DND-41 (cell line): ENCODE data around the gene DHX15.

Experiments
- ATAC-seq: fragments of 200-7000 bp; cut with Tn5 transposase; 3 replicates; pipeline ENCODE4 v1.9.1; 2021; ENCODE audit warnings: low read depth; ENCODE audit not compliant: insufficient read depth
- DNase-seq: peaks from one replicate; pipeline ENCODE4 v3.0.0-alpha.2; 2020
- H2AFZ ChIP-seq: 2 replicates; pipeline ENCODE4 v1.6.0; 2012; ENCODE audit warnings: low read depth, low read length
- H3K27ac ChIP-seq: 2 replicates; pipeline ENCODE4 v1.5.1; 2012; ENCODE audit warnings: low read length, inconsistent platforms
- H3K27me3 ChIP-seq: fragments of 200-600 bp; sonication (generic); 2 replicates; pipeline ENCODE4 v1.6.0; 2012; ENCODE audit warnings: low read length, mild to moderate bottlenecking, inconsistent platforms; ENCODE audit not compliant: insufficient read depth, poor library complexity
- H3K36me3 ChIP-seq: 2 replicates; pipeline ENCODE4 v1.5.1; 2012; ENCODE audit warnings: low read length, inconsistent platforms; ENCODE audit not compliant: insufficient read depth
- H3K4me1 ChIP-seq: 2 replicates; pipeline ENCODE4 v1.5.1; 2012; ENCODE audit warnings: mild to moderate bottlenecking, low read length; ENCODE audit not compliant: insufficient read depth
- H3K4me2 ChIP-seq: 2 replicates; pipeline ENCODE4 v1.6.0; 2012; ENCODE audit warnings: mild to moderate bottlenecking, moderate library complexity, low read length, inconsistent platforms; ENCODE audit not compliant: insufficient read depth
- H3K4me3 ChIP-seq, 2 experiments: fragments of 200-600 bp in 1 of 2; shearing (Covaris generic) in 1 of 2; 2 replicates each; pipeline ENCODE4 v1.5.1; 2012 to 2016; ENCODE audit warnings: inconsistent platforms in 2 of 2, low read length in 2 of 2, mild to moderate bottlenecking in 2 of 2, low read depth in 1 of 2, moderate library complexity in 1 of 2
- H3K79me2 ChIP-seq: 2 replicates; pipeline ENCODE4 v1.6.0; 2012; ENCODE audit warnings: low read length, inconsistent platforms; ENCODE audit not compliant: insufficient read depth
- H3K9ac ChIP-seq: 2 replicates; pipeline ENCODE4 v1.6.0; 2012; ENCODE audit warnings: low read depth, mild to moderate bottlenecking, inconsistent platforms, low read length, moderate library complexity
- H3K9me3 ChIP-seq: 2 replicates; pipeline ENCODE4 v1.5.1; 2012; ENCODE audit warnings: low read length, moderate library complexity, mild to moderate bottlenecking, inconsistent platforms; ENCODE audit not compliant: insufficient read depth, severe bottlenecking
- H4K20me1 ChIP-seq: 2 replicates; pipeline ENCODE4 v1.6.0; 2012; ENCODE audit warnings: low read length; ENCODE audit not compliant: insufficient read depth
- EZH2 ChIP-seq: IDR thresholded peaks from 3 replicates; pipeline ENCODE4 v1.6.1; 2012; ENCODE audit warnings: borderline replicate concordance, low read depth, mild to moderate bottlenecking, moderate library complexity, low read length, inconsistent platforms; ENCODE audit not compliant: severe bottlenecking
- TF ChIP-seq, protein P1 (sequence below): IDR thresholded peaks from 2 replicates; pipeline ENCODE4 v1.5.1; 2012; ENCODE audit warnings: borderline replicate concordance, low read length, moderate library complexity, mild to moderate bottlenecking; ENCODE audit not compliant: poor library complexity, severe bottlenecking; ENCODE audit errors: extremely low read depth

The DHX15 gene

DNA sequence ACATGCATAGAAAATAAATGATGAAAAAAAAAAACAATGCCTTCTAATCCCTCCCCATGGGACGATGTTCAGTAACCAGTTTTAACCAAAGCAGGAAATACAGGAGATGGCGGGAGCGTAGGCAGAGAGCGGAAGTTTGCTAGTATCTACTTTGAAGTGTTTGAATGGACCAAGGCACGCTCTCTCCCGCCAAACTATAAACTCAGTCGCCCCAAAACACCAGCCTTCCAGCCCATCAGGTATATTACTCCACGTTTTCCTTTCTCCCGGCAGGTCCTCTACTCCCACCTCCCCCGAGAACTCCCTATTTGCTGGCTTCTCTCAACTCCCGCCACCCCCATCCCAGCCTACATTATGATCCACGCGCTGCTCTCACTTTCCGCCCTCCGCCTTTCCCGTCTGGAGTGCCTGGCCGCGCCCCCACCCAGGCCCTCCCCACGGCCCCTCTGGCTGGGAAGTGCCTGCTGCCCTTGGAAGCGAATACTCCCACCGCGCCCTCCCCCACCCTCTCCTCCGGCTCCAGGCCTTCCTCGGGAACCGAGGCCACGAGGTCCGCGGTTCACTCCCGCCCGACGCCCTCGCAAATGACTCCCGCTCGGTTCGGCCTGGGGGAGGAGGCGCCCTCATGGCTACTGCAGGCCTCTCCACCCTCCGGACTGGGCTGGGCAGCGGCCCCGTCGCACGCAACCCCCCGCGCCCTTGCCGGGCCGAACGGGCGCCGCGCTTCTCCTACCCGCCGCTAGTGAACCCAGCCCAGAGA lies 723 bp downstream of the DHX15 start:
- DNase-seq: peak; percentile 71
- peak overlapping the region; percentile 81 for H2AFZ ChIP-seq

DNA sequence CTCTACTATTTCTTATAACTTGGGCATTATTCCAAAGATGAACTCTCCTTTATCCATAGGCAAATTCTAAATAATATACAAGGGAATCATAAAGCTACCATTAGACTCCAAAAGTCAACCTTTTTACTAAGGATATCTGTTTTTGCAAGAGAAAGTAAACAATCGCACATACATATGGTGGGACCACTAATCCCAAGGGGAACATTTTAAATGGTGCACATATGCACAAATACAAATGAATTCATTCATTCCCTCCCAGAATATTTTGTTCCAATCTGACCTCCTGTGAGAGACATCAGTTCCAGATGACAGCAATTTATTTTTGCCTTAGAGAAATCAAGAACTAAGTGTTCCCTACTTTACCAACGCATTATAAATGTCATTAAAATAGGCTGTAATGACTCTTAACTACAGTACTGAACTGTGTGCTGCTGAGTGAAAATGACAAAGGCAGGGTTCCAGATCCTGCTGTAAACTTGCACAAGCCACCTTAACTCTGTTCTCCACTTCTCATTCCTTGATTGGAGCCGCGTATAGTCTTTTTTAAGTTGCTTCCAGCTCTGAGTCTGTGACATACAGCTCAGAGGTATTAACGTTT lies 2.0 kb downstream of the DHX15 start:
- Histone ChIP-seq H4K20me1 (peaks cover 58% of the 10 kb centered on the region), H3K27me3 (no peaks in the 10 kb centered on the region), H3K9me3 (no peaks in the 10 kb centered on the region), H3K9ac (peak overlapping the region; percentile 100), H3K4me3 (peak overlapping the region; percentile 86 to 93; a peak in 3 of 4 replicates), H3K27ac (peak overlapping the region; percentile 98; the same call in 1 of the 2 replicates), H3K79me2 (peaks cover 78% of the 10 kb centered on the region), H3K4me1 (peaks cover 58% of the 10 kb centered on the region), H2AFZ (no peak overlapping the region), H3K4me2 (peak overlapping the region; percentile 74), H3K36me3 (peaks cover 57% of the 10 kb centered on the region)
- TF ChIP-seq, protein P1, sequence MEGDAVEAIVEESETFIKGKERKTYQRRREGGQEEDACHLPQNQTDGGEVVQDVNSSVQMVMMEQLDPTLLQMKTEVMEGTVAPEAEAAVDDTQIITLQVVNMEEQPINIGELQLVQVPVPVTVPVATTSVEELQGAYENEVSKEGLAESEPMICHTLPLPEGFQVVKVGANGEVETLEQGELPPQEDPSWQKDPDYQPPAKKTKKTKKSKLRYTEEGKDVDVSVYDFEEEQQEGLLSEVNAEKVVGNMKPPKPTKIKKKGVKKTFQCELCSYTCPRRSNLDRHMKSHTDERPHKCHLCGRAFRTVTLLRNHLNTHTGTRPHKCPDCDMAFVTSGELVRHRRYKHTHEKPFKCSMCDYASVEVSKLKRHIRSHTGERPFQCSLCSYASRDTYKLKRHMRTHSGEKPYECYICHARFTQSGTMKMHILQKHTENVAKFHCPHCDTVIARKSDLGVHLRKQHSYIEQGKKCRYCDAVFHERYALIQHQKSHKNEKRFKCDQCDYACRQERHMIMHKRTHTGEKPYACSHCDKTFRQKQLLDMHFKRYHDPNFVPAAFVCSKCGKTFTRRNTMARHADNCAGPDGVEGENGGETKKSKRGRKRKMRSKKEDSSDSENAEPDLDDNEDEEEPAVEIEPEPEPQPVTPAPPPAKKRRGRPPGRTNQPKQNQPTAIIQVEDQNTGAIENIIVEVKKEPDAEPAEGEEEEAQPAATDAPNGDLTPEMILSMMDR: no peak
- no peak for TF ChIP-seq EZH2
- ATAC-seq (no peak), DNase-seq (no peak)

More for the DNA sequence above, 723 bp downstream of the DHX15 start:
- Histone ChIP-seq H3K27me3 (no peaks in the 10 kb centered on the region), H4K20me1 (peaks cover 45% of the 10 kb centered on the region), H3K27ac (peak overlapping the region; percentile 98), H3K9me3 (no peaks in the 10 kb centered on the region), H3K4me2 (peak overlapping the region; percentile 74), H3K4me1 (peaks cover 49% of the 10 kb centered on the region), H3K4me3 (peak overlapping the region; percentile 86 to 93), H3K79me2 (peaks cover 65% of the 10 kb centered on the region), H3K36me3 (peaks cover 44% of the 10 kb centered on the region), H3K9ac (peak overlapping the region; percentile 100)
- peak; percentile 55 for ATAC-seq
- TF ChIP-seq EZH2: no peak
- TF ChIP-seq, protein P1: no peak

DNA sequence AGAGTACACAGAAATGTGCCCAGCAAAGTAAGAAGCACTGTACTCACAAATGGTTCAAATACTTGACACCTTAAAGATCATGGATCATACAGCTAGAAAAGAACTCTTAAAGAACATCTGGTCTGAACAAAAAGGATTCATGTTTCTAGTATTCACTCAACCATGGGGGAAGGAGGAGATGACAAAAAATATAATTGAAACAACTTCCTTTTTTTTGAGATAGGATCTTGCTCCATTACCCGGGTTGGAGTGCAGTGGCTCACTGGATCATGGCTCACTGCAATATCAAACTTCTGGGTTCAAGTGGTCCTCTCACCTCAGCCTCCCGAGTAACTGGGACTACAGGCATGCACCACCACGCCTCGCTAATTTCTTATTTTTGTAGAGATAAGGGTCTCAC lies 6.0 kb downstream of the DHX15 start:
- Histone ChIP-seq H3K36me3 (peaks cover 94% of the 10 kb centered on the region), H2AFZ (no peak overlapping the region), H3K27me3 (no peaks in the 10 kb centered on the region), H3K79me2 (peaks cover 100% of the 10 kb centered on the region), H3K4me1 (peaks cover 65% of the 10 kb centered on the region), H3K9ac (no peak overlapping the region), H3K9me3 (no peaks in the 10 kb centered on the region), H3K4me3 (peak overlapping the region in 1 of 2 experiments; percentile 21; a peak in 1 of 4 replicates), H4K20me1 (peaks cover 98% of the 10 kb centered on the region), H3K27ac (no peak overlapping the region), H3K4me2 (peak overlapping the region; percentile 42; the same call in 1 of the 2 replicates)
- TF ChIP-seq, protein P1: no peak
- no peak for TF ChIP-seq EZH2
- ATAC-seq: no peak
- DNase-seq: no peak
